ENCODE data around the gene OGFR. TPM values are rescaled to one million over a fixed set of nuclear protein-coding genes. Genes with fewer than 3 reads are reported as not detected.

OGFR gene
- total RNA-seq, 2 donors from 2014 or later: 50.6 to 57.4 TPM

DNA sequence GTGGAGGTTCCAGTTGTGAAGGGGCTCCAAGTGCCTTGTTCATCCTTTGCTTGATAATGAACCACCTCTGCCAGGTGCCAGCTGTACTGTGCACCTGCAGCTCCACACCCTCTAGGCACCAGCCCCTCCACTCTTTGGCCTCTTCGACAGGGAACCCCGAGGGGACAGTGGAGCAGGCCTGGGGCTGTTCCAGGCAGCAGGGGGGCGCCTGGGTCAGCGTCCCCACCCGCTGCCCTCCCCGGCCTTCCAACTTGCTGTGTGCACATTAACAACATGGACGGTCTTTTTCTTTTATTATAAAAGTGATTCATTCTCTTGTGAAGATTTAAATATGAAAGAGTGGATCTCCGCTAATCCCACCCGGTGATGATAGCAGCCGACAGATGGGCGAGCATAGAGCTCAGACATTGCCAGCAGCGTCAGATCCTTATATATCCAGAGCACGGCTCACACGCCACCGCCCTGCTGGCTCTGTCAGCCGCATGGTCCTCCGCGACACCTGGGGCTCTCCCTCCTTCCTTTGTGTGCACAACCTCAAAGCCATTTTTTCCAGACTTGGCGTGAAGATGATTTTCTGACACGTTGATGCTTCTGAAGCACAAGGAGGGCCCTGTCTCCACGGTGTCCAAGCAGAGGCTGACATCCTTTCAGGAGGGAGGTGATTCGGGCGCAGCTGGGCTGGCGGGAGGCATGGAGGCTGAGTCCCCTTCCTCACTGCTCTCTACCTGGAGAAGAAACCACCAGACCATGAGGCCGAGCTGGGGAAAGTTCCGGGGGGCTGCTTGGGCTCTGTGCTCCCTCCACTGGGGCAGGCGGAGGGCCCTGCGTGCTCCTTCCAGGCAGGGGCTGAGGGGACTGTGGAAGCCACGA, 30.6 kb upstream of the OGFR start:
- no peaks in the 10 kb centered on the region for H3K9me3 ChIP-seq
- DNase-seq (ENCODE audit: low spot score): no peak
- H3K27me3 ChIP-seq (replicated peaks; ENCODE audit: insufficient read depth): no peaks in the 10 kb centered on the region
- H3K36me3 ChIP-seq: no peaks in the 10 kb centered on the region
- no peak for ATAC-seq (ENCODE audit: insufficient number of reproducible peaks, low FRiP score, low read depth)
- H3K4me1 ChIP-seq (ENCODE audit: control insufficient read depth in 1 of 2, low read depth in 2 of 2): peaks cover 4 to 11% of the 10 kb centered on the region in 2 donors
- H3K4me3 ChIP-seq: no peak overlapping the region
- TF ChIP-seq, protein P1, sequence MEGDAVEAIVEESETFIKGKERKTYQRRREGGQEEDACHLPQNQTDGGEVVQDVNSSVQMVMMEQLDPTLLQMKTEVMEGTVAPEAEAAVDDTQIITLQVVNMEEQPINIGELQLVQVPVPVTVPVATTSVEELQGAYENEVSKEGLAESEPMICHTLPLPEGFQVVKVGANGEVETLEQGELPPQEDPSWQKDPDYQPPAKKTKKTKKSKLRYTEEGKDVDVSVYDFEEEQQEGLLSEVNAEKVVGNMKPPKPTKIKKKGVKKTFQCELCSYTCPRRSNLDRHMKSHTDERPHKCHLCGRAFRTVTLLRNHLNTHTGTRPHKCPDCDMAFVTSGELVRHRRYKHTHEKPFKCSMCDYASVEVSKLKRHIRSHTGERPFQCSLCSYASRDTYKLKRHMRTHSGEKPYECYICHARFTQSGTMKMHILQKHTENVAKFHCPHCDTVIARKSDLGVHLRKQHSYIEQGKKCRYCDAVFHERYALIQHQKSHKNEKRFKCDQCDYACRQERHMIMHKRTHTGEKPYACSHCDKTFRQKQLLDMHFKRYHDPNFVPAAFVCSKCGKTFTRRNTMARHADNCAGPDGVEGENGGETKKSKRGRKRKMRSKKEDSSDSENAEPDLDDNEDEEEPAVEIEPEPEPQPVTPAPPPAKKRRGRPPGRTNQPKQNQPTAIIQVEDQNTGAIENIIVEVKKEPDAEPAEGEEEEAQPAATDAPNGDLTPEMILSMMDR (IDR thresholded peaks at IDR 0.05): no peak
- no peak overlapping the region for H3K27ac ChIP-seq

DNA sequence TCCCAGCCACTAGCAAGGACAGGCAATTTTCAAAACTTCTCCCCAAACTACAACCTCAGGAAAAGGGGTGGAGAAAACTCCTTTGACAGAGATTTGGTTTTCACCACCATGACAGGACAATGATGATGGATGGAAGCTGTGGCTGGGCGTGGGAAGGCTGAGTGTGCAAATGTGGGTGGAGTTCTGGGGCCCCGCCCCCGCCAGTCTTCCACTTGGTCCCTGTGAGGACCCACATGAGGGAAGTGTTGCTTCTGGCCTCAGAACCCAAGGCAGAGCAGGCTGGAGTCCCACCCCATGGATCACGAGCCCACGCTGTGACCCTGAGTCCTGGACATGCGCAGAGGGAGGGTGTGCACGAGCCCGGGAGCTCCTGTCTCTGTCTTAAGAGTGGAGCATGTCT, 29.9 kb upstream of the OGFR start:
- Histone ChIP-seq H3K4me3 (no peak overlapping the region), H3K27me3 (replicated peaks; ENCODE audit: insufficient read depth) (no peaks in the 10 kb centered on the region), H3K36me3 (no peaks in the 10 kb centered on the region), H3K27ac (no peak overlapping the region), H3K4me1 (ENCODE audit: control insufficient read depth in 1 of 2, low read depth in 2 of 2) (peaks cover 4 to 11% of the 10 kb centered on the region in 2 donors), H3K9me3 (no peaks in the 10 kb centered on the region)
- DNase-seq (ENCODE audit: low spot score) (no peak), ATAC-seq (ENCODE audit: insufficient number of reproducible peaks, low FRiP score, low read depth) (no peak)
- TF ChIP-seq, protein P1 (IDR thresholded peaks at IDR 0.05): no peak

DNA sequence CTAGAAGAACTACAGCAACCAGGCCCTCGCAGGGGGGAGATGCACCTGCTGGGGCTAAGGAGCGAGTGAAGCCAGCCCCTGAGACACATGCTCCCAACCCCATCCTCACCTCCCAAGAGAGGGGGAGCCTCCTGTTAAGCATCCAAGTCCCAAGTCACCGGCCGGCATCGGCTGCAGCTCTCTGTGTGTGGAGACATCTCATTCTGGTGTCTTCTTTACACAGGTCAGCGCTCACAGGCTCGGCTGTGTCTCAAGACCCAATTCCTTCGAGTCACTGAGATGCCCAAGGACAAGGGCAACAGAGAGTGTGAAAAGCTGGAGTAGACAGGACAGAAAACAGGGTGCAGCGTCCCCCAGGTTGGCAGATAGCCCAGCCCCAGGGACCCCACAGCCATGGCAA, 29.4 kb upstream of the OGFR start:
- no peaks in the 10 kb centered on the region for H3K36me3 ChIP-seq

DNA sequence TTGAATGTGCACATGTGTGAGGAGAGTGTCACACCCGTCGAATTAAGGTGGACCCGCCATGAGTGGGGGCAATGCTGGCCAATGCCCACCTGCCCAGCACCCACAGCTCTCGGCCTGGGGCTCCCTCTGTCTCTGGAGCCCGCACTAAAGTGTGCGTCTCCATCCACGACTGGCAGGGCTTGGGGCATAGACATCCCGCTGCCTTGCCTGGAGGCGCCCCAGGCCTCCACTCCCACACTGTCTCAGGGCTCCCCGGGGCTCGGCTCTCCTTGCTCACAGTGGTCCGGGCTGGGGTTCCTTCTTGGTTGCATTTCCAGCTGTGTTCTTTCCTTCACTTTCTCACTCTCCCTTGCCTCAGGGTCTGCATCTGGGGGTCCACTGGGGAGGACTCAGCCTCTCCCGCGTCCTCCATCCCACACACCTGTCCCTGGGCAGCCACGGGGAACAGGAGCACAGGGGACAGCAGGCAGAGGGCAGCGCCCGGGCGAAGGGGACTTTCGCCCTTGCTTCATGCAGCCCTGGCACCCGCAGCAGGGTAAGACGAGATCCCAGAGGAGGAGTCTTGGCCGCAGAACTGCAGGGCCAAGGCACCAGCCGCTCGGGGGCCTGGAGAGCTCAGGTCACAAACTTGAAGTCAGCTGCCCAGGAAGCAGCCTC, 28.5 kb upstream of the OGFR start:
- TF ChIP-seq, protein P1 (IDR thresholded peaks at IDR 0.05): no peak
- DNase-seq (ENCODE audit: low spot score) (no peak), ATAC-seq (ENCODE audit: insufficient number of reproducible peaks, low FRiP score, low read depth) (no peak)
- no peaks in the 10 kb centered on the region for H3K9me3 ChIP-seq
- H3K27ac ChIP-seq: no peak overlapping the region
- H3K36me3 ChIP-seq: no peaks in the 10 kb centered on the region
- H3K4me3 ChIP-seq: no peak overlapping the region
- H3K27me3 ChIP-seq (replicated peaks; ENCODE audit: insufficient read depth): no peaks in the 10 kb centered on the region
- H3K4me1 ChIP-seq (ENCODE audit: control insufficient read depth in 1 of 2, low read depth in 2 of 2): peaks cover 4 to 11% of the 10 kb centered on the region in 2 donors

More for the DNA sequence above, 29.4 kb upstream of the OGFR start:
- DNase-seq (ENCODE audit: low spot score): no peak
- Histone ChIP-seq H3K4me3 (no peak overlapping the region), H3K4me1 (ENCODE audit: control insufficient read depth in 1 of 2, low read depth in 2 of 2) (peaks cover 4 to 11% of the 10 kb centered on the region in 2 donors), H3K27me3 (replicated peaks; ENCODE audit: insufficient read depth) (no peaks in the 10 kb centered on the region), H3K9me3 (no peaks in the 10 kb centered on the region), H3K27ac (no peak overlapping the region)
- TF ChIP-seq, protein P1 (IDR thresholded peaks at IDR 0.05): no peak
- no peak for ATAC-seq (ENCODE audit: insufficient number of reproducible peaks, low FRiP score, low read depth)
